Vagina (tissue), 2 donors: ENCODE results near the gene LGI1. TPM values are rescaled to one million over a fixed set of nuclear protein-coding genes. Genes with fewer than 3 reads are reported as not detected.

ENCODE experiments used
- DNase-seq, 2 donors: peaks; one replicate each; pipeline ENCODE4 v3.0.0-alpha.2; 2017; ENCODE audit errors: extremely low spot score in 2 of 2
- H3K27ac ChIP-seq: fragments of 200-600 bp; sonication (generic); one replicate; pipeline ENCODE4 v1.5.1; 2019
- H3K27me3 ChIP-seq: fragments of 200-600 bp; sonication (generic); one replicate; pipeline ENCODE4 v1.5.1; 2019
- H3K36me3 ChIP-seq, 2 donors: fragments of 200-600 bp; sonication (generic); one replicate each; pipeline ENCODE4 v1.5.1; 2017 to 2019
- H3K4me1 ChIP-seq: fragments of 200-600 bp; sonication (generic); one replicate; pipeline ENCODE4 v1.5.1; 2019
- H3K4me3 ChIP-seq, 2 donors: fragments of 200-600 bp; sonication (generic); 1 replicate in 1 of 2; 2 replicates in 1 of 2; pipeline ENCODE4 v1.5.1; 2016 to 2019
- H3K9me3 ChIP-seq: fragments of 200-600 bp; sonication (generic); one replicate; pipeline ENCODE4 v1.5.1; 2019
- CTCF ChIP-seq, 3 experiments: fragments of 450-650 bp in 2 of 3; fragments of 200-600 bp in 1 of 3; sonication (generic) in 1 of 3; IDR thresholded peaks; one replicate each; pipeline ENCODE4 v1.5.1; 2017 to 2019; ENCODE audit warnings: antibody characterized with exemption in 3 of 3, mild to moderate bottlenecking in 2 of 3, moderate library complexity in 2 of 3
- POLR2A ChIP-seq, 2 donors: fragments of 450-650 bp; IDR thresholded peaks; one replicate each; pipeline ENCODE4 v1.6.1; 2017; ENCODE audit warnings: antibody characterized with exemption in 2 of 2, mild to moderate bottlenecking in 2 of 2, moderate library complexity in 2 of 2
- POLR2AphosphoS5 ChIP-seq, 2 donors: sonication (generic); formaldehyde crosslinking; IDR thresholded peaks; one replicate each; pipeline ENCODE4 v1.9.0; 2017; ENCODE audit warnings: antibody characterized with exemption in 2 of 2, mild to moderate bottlenecking in 2 of 2, low read depth in 1 of 2; ENCODE audit not compliant: insufficient read depth in 1 of 2
- intact Hi-C: fragments of 100-400 bp; cut with DNase I; formaldehyde crosslinking; loops from one replicate; pipeline ENCODE4 v1.15.1; 2023
- total RNA-seq: library from RNA; depleted of rRNA; stranded (reverse); fragments of >200 nt; gene quantifications from one replicate; pipeline ENCODE4 v1.2.3, GENCODE V29; 2016

The LGI1 gene
- total RNA-seq, 1 donor from 2014 or later = 0.74 TPM

GRCh38 chr10:93716766-93717165, 41.0 kb upstream of the LGI1 start:
- TF ChIP-seq POLR2AphosphoS5 (IDR thresholded peaks at IDR 0.05; ENCODE audit: insufficient read depth in 1 of 2, low read depth in 1 of 2) (no peak), POLR2A (IDR thresholded peaks at IDR 0.05) (no peak), CTCF (IDR thresholded peaks at IDR 0.05) (no peak)
- Histone ChIP-seq H3K4me3 (no peak overlapping the region), H3K27ac (no peak overlapping the region), H3K4me1 (no peaks in the 10 kb centered on the region), H3K27me3 (no peaks in the 10 kb centered on the region), H3K36me3 (no peaks in the 10 kb centered on the region), H3K9me3 (no peaks in the 10 kb centered on the region)
- intact Hi-C loops = no loop called here
- DNase-seq = no peak

GRCh38 chr10:93718937-93719725, 38.6 kb upstream of the LGI1 start:
- intact Hi-C loops = no loop called here
- no peak overlapping the region for H3K27ac ChIP-seq
- DNase-seq = no peak
- H3K36me3 ChIP-seq = no peaks in the 10 kb centered on the region
- no peaks in the 10 kb centered on the region for H3K9me3 ChIP-seq
- H3K27me3 ChIP-seq = no peaks in the 10 kb centered on the region
- no peak overlapping the region for H3K4me3 ChIP-seq
- no peaks in the 10 kb centered on the region for H3K4me1 ChIP-seq
- TF ChIP-seq POLR2AphosphoS5 (IDR thresholded peaks at IDR 0.05; ENCODE audit: insufficient read depth in 1 of 2, low read depth in 1 of 2) (no peak), CTCF (IDR thresholded peaks at IDR 0.05) (no peak), POLR2A (IDR thresholded peaks at IDR 0.05) (no peak)

GRCh38 chr10:93719901-93720300, 37.8 kb upstream of the LGI1 start:
- DNase-seq = no peak
- no peaks in the 10 kb centered on the region for H3K27me3 ChIP-seq

GRCh38 chr10:93722550-93722949, 35.2 kb upstream of the LGI1 start:
- Histone ChIP-seq H3K4me3 (no peak overlapping the region), H3K27me3 (no peaks in the 10 kb centered on the region), H3K36me3 (no peaks in the 10 kb centered on the region), H3K27ac (no peak overlapping the region), H3K9me3 (no peaks in the 10 kb centered on the region), H3K4me1 (no peaks in the 10 kb centered on the region)
- TF ChIP-seq POLR2A (IDR thresholded peaks at IDR 0.05) = no peak
- TF ChIP-seq CTCF (IDR thresholded peaks at IDR 0.05) = no peak
- TF ChIP-seq POLR2AphosphoS5 (IDR thresholded peaks at IDR 0.05; ENCODE audit: insufficient read depth in 1 of 2, low read depth in 1 of 2) = no peak
- no peak for DNase-seq
- intact Hi-C loops = no loop called here

More at GRCh38 chr10:93719901-93720300, 37.8 kb upstream of the LGI1 start:
- intact Hi-C loops = no loop called here
- TF ChIP-seq CTCF (IDR thresholded peaks at IDR 0.05) (no peak), POLR2A (IDR thresholded peaks at IDR 0.05) (no peak), POLR2AphosphoS5 (IDR thresholded peaks at IDR 0.05; ENCODE audit: insufficient read depth in 1 of 2, low read depth in 1 of 2) (no peak)
- no peaks in the 10 kb centered on the region for H3K9me3 ChIP-seq
- no peak overlapping the region for H3K27ac ChIP-seq
- H3K4me3 ChIP-seq = no peak overlapping the region
- no peaks in the 10 kb centered on the region for H3K4me1 ChIP-seq
- H3K36me3 ChIP-seq = no peaks in the 10 kb centered on the region

- TF ChIP-seq CTCF (IDR thresholded peaks at IDR 0.05) (no peak), POLR2AphosphoS5 (IDR thresholded peaks at IDR 0.05; ENCODE audit: insufficient read depth in 1 of 2, low read depth in 1 of 2) (no peak), POLR2A (IDR thresholded peaks at IDR 0.05) (no peak)
- H3K4me1 ChIP-seq = no peaks in the 10 kb centered on the region
- no peak for DNase-seq
Observed at GRCh38 chr10:93723153-93723552, 34.6 kb upstream of the LGI1 start.

More at GRCh38 chr10:93723153-93723552, 34.6 kb upstream of the LGI1 start:
- no peaks in the 10 kb centered on the region for H3K36me3 ChIP-seq
- no peaks in the 10 kb centered on the region for H3K9me3 ChIP-seq
- no peak overlapping the region for H3K4me3 ChIP-seq
- H3K27ac ChIP-seq = no peak overlapping the region
- intact Hi-C loops = no loop called here
- no peaks in the 10 kb centered on the region for H3K27me3 ChIP-seq
